Measurements from ENCODE around the gene NXN.
A peak's percentile ranks its signal among the peaks of the same experiment; 100 is the strongest.
"Not testable (repeated sequence)": the region's sequence is repeated elsewhere in the genome, so short reads cannot be mapped to it uniquely, and the experiment has no call there.

Gene NXN

DNA sequence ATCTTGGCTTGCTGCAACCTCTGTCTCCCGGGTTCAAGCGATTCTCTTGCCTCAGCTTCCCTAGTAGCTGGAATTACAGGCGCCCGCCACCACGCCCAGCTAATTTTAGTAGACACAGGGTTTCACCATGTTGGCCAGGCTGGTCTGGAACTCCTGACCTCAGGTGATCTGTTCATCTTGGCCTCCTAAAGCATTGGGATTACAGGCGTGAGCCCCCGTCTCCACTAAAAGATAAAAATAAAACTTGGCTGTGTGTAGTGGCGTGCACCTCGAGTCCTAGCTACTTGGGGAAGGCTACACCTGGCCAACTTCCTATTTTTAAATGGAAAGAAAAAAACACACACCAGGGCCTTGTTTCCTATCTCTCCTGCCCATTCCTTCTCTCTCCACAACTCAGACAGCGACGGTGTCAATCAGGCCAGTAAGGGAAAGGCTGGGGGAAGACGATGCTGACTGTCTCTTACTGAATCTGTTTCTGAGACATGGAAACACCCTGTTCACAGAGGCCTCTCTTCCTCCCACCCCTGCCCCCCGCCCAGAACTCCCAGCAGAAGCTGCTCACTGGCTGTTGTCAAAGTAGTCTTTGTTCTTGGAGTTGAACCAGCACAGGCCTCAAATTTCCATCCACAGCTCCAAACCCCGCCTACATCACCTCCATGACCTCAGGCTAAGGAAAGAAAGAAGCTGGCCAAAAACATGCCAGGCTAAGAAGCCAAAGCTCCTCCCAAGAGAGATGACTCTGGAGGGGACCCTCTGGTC is 96.6 kb downstream of the NXN start:
- H3K9me3 ChIP-seq (ENCODE audit: control insufficient read depth, low read length) = no peaks in the 10 kb centered on the region
- no peak overlapping the region for H3K4me3 ChIP-seq (ENCODE audit: extremely low read depth, insufficient read depth, low read length, poor library complexity, severe bottlenecking)
- peaks cover 20% of the 10 kb centered on the region for H3K36me3 ChIP-seq (ENCODE audit: control insufficient read depth, insufficient read depth, low read length)
- WGBS, 2 experiments (ENCODE audit: insufficient coverage in 2 of 2) = 90 to 91% methylated on average over 6 to 11 of the region's 14 CpGs
- peak overlapping the region; percentile 81 for H3K27ac ChIP-seq (ENCODE audit: low read depth, low read length, severe bottlenecking)
- peaks cover 45% of the 10 kb centered on the region for H3K4me1 ChIP-seq (ENCODE audit: control insufficient read depth, insufficient read depth, low read length, poor library complexity, severe bottlenecking)

DNA sequence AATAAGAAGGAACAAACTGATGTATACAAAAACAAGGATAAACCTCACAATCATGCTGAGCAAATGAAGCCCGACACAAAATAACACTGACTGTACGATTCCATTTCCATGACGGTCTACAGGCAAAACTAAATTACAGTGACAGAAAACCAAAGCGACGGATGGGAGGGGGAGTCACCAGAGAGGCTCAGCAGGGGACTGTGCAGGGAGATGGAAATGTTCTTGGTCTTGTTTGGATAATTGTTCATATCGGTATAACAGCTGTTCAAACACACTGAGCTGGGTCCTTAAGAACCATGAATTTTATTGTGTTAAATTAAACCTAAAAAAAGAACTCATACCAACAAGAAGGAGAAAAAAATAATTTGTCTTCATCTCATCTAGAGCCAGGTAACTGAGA is 97.8 kb downstream of the NXN start:
- H3K36me3 ChIP-seq (ENCODE audit: control insufficient read depth, insufficient read depth, low read length) = peaks cover 20% of the 10 kb centered on the region
- H3K4me3 ChIP-seq (ENCODE audit: extremely low read depth, insufficient read depth, low read length, poor library complexity, severe bottlenecking) = no peak overlapping the region
- 98 to 100% methylated on average over 5 of the region's 6 CpGs for WGBS, 2 experiments (ENCODE audit: insufficient coverage in 2 of 2)
- no peak overlapping the region for H3K27ac ChIP-seq (ENCODE audit: low read depth, low read length, severe bottlenecking)
- no peaks in the 10 kb centered on the region for H3K9me3 ChIP-seq (ENCODE audit: control insufficient read depth, low read length)
- H3K4me1 ChIP-seq (ENCODE audit: control insufficient read depth, insufficient read depth, low read length, poor library complexity, severe bottlenecking) = peaks cover 33% of the 10 kb centered on the region

DNA sequence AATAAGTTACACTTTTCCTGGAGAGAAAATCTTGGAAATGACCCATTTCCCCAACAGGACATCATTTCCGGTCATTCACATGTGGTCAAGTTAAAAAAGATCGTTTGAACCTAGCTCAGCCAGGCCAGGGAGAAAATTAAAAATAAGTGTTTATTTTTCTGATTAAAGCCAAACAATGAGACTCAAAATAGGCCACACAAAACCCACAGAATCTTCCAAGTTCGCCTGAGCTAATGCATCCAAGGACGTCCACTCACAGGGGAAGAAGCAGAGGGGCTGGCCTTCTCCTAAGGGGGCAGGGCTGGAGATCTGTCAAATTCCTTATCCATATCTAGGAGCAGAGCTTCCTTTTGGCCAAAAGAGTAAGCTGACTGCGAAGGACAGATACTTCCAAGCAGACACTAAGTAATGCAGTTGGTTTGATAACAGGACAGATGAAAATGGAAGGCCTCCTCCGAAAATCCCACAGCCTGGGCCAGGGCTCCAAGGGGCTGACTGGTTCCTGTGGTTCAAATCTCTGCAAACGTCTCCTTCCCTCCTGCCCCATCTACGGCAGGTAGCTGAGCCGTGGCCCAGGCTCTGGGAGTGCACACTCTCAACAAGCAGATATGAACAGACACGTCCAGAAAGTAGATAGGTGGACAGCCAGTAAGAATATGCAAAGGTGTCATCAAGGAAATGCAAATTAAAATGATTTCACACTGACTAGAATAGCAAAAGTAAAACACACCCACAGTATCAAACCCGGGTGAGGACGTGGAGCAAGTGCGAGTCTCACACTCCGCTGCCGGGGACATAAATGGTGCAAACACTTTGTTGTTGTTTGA is 98.9 kb downstream of the NXN start:
- no peaks in the 10 kb centered on the region for H3K9me3 ChIP-seq (ENCODE audit: control insufficient read depth, low read length)
- 75 to 94% methylated on average over 5 to 9 of the region's 15 CpGs for WGBS, 2 experiments (ENCODE audit: insufficient coverage in 2 of 2)

DNA sequence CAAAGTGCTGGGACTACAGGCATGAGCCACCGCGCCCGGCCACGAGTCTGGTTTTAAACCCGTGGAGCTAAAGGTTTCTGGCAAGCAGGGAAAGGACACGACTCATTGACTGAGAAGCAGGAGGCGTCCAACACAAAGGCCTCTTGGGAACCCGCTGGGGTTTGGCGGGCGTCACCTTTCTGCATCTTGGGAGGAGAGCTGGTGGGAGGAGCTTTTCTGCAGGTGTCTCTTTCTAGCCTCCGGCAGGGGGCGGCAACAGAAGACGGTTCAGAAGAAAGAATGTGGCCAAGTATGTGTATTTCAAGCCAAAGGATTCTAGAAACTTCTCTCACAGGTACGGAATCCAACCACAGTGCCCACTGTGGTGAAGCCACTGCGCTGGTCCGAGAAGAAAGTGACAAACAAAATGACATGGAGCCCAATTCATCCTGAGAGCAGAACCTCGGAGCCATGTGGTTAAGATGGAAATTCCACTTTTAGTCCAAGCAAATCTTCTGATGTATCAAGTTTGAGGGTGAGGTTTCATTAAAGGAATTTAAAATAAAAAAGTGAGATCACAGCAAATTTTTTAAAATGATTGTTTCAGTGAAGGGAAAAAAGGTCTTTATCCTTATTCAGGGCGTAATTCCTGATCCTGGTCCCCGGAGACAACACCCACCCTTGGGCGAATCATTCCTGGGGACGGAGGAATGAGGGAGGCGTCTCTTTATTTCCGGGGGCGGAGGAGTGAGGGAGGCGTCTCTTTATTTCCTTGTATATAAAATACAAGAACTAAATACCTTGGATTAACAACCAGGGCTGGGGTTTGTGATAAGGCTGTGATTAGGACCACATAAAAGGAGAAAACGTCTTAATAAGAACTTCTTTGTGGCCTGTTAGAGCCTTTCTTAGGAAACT is 99.8 kb downstream of the NXN start:
- peaks cover 13% of the 10 kb centered on the region for H3K36me3 ChIP-seq (ENCODE audit: control insufficient read depth, insufficient read depth, low read length)
- no peak overlapping the region for H3K4me3 ChIP-seq (ENCODE audit: extremely low read depth, insufficient read depth, low read length, poor library complexity, severe bottlenecking)
- peaks cover 32% of the 10 kb centered on the region for H3K4me1 ChIP-seq (ENCODE audit: control insufficient read depth, insufficient read depth, low read length, poor library complexity, severe bottlenecking)
- H3K27ac ChIP-seq (ENCODE audit: low read depth, low read length, severe bottlenecking) = peak overlapping the region; percentile 74
- 53 to 57% methylated on average over 15 to 18 of the region's 26 CpGs for WGBS, 2 experiments (ENCODE audit: insufficient coverage in 2 of 2)
- H3K9me3 ChIP-seq (ENCODE audit: control insufficient read depth, low read length) = no peaks in the 10 kb centered on the region

More for the DNA sequence above, 98.9 kb downstream of the NXN start:
- Histone ChIP-seq H3K4me3 (ENCODE audit: extremely low read depth, insufficient read depth, low read length, poor library complexity, severe bottlenecking) (no peak overlapping the region), H3K4me1 (ENCODE audit: control insufficient read depth, insufficient read depth, low read length, poor library complexity, severe bottlenecking) (peaks cover 32% of the 10 kb centered on the region), H3K27ac (ENCODE audit: low read depth, low read length, severe bottlenecking) (peak overlapping the region; percentile 74), H3K36me3 (ENCODE audit: control insufficient read depth, insufficient read depth, low read length) (peaks cover 13% of the 10 kb centered on the region)

DNA sequence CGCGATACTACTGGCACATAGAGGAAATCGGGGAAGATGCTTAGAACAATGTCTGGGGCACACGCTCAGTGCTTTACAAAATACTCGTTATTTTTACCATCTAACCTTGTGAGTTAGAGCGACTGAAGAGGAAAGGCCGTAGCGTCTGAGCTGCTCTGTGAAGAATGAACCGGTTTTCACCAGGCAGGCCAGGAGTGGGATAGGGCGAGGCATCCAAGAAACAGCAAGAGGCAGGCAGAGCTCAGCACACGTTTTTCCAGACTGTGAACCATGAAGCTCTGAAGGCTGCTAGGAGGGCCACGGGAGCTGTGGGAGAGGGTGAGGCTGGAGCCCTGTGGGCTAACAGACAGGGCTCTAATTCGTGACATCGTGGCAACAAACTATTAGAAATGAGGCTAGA is 101.9 kb downstream of the NXN start:
- WGBS, 2 experiments (ENCODE audit: insufficient coverage in 2 of 2) = 95% methylated on average over 14 of the region's 14 CpGs
- H3K9me3 ChIP-seq (ENCODE audit: control insufficient read depth, low read length) = peaks cover 4% of the 10 kb centered on the region
- peaks cover 25% of the 10 kb centered on the region for H3K36me3 ChIP-seq (ENCODE audit: control insufficient read depth, insufficient read depth, low read length)
- no peak overlapping the region for H3K27ac ChIP-seq (ENCODE audit: low read depth, low read length, severe bottlenecking)
- H3K4me3 ChIP-seq (ENCODE audit: extremely low read depth, insufficient read depth, low read length, poor library complexity, severe bottlenecking) = no peak overlapping the region
- H3K4me1 ChIP-seq (ENCODE audit: control insufficient read depth, insufficient read depth, low read length, poor library complexity, severe bottlenecking) = peaks cover 17% of the 10 kb centered on the region

DNA sequence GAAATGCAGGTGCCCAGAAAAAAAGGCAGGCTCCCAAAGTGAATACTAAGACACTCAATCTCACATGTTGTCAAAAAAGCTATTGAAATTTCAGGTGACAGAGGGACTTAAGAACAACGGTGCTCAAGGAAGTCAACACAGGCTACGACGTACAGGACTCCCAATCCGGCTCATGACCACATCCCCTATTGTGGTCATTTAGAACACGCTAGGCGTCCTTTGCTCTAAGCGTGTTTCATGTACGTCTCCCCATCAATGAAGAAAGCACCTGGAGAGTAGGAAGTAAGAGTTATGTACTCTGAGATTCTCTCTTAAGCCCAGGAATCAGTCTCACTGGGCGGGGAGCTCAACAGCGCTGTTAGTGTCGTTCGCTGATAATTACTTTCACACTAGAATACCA is 103.3 kb downstream of the NXN start:
- WGBS, 2 experiments (ENCODE audit: insufficient coverage in 2 of 2) = 91 to 96% methylated on average over 6 to 12 of the region's 12 CpGs
- H3K4me3 ChIP-seq (ENCODE audit: extremely low read depth, insufficient read depth, low read length, poor library complexity, severe bottlenecking) = no peak overlapping the region

DNA sequence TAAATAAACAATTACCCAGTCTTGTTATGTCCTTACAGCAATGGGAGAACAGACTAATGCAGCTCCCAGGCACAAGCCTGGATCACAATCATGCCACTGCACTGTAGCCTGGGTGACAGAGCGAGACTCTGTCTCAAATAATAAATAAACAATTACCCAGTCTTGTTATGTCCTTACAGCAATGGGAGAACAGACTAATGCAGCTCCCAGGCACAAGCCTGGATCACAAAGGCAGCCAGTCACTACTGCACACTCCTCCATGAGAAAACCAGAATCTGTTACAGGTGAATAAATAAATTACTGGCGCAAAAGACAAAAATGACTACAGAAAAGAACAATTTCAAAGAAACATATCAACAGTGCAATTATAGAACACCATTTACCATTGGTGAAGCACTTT is 105.0 kb downstream of the NXN start:
- H3K36me3 ChIP-seq (ENCODE audit: control insufficient read depth, insufficient read depth, low read length) = peaks cover 30% of the 10 kb centered on the region
- H3K27ac ChIP-seq (ENCODE audit: low read depth, low read length, severe bottlenecking); H3K9me3 ChIP-seq (ENCODE audit: control insufficient read depth, low read length); H3K4me3 ChIP-seq (ENCODE audit: extremely low read depth, insufficient read depth, low read length, poor library complexity, severe bottlenecking); H3K4me1 ChIP-seq (ENCODE audit: control insufficient read depth, insufficient read depth, low read length, poor library complexity, severe bottlenecking): not testable (repeated sequence)
- 100% methylated on average over 1 of the region's 2 CpGs; no CpG with 5 or more reads in 1 of the 2 experiments for WGBS, 2 experiments (ENCODE audit: insufficient coverage in 2 of 2)

More for the DNA sequence above, 103.3 kb downstream of the NXN start:
- Histone ChIP-seq H3K4me1 (ENCODE audit: control insufficient read depth, insufficient read depth, low read length, poor library complexity, severe bottlenecking) (peaks cover 16% of the 10 kb centered on the region), H3K36me3 (ENCODE audit: control insufficient read depth, insufficient read depth, low read length) (peaks cover 30% of the 10 kb centered on the region), H3K27ac (ENCODE audit: low read depth, low read length, severe bottlenecking) (no peak overlapping the region), H3K9me3 (ENCODE audit: control insufficient read depth, low read length) (peaks cover 9% of the 10 kb centered on the region)

DNA sequence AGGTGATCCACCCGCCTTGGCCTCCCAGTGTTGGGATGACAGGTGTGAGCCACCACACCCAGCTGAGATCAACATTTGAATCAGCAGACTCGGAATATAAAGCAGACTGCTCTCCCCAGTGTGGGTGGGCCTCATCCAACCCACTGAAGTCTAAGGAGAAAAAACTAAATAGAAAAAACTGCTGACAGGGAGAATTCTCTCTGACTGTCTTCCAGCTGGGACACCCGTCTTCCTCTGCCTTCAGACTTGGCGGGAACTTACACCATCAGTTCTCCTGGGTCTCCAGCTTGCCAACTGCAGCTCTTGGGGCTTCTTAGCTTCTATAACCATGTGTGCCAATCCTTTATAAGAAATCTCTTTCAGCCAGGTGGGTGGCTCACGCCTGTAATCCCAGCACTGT is 106.7 kb downstream of the NXN start:
- Histone ChIP-seq H3K4me1 (ENCODE audit: control insufficient read depth, insufficient read depth, low read length, poor library complexity, severe bottlenecking) (peaks cover 19% of the 10 kb centered on the region), H3K4me3 (ENCODE audit: extremely low read depth, insufficient read depth, low read length, poor library complexity, severe bottlenecking) (no peak overlapping the region), H3K9me3 (ENCODE audit: control insufficient read depth, low read length) (peaks cover 9% of the 10 kb centered on the region), H3K27ac (ENCODE audit: low read depth, low read length, severe bottlenecking) (no peak overlapping the region), H3K36me3 (ENCODE audit: control insufficient read depth, insufficient read depth, low read length) (peaks cover 23% of the 10 kb centered on the region)
- 92 to 100% methylated on average over 4 of the region's 5 CpGs for WGBS, 2 experiments (ENCODE audit: insufficient coverage in 2 of 2)

DNA sequence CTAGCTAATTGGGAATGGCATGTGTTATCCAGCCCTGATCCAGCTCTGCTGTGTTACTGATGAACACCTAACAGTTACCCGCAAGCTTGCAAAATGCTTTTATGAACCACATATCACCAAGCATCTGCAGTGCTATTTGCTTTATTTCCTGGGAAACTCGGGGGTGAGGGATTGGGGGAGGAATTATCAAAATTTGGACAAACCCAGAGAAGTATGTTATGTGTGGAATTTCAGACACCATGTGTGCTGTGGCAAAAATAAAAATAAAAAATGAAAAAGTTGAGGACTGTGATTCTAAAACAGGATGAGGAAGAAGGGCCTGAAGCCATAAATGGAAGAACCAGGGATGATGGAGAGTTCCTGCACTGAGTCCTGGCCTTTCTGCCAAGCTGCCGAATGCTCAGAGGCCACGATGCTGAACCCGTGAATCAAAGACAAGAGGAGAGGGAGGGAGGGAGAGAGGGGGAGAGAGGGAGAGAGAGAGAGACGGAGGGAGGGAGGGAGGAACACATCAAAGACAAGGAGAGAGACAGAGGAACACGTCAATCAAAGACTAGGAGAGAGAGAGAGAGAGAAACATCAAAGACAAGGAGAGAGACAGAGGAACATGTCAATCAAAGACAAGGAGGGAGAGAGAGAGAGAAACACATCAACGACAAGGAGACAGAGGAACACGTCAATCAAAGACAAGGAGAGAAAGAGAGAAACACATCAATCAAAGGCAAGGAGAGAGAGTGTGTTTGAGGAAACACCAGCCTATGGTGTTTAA is 107.6 kb downstream of the NXN start:
- Histone ChIP-seq H3K9me3 (ENCODE audit: control insufficient read depth, low read length) (peaks cover 9% of the 10 kb centered on the region), H3K27ac (ENCODE audit: low read depth, low read length, severe bottlenecking) (no peak overlapping the region), H3K4me1 (ENCODE audit: control insufficient read depth, insufficient read depth, low read length, poor library complexity, severe bottlenecking) (peaks cover 19% of the 10 kb centered on the region), H3K4me3 (ENCODE audit: extremely low read depth, insufficient read depth, low read length, poor library complexity, severe bottlenecking) (no peak overlapping the region), H3K36me3 (ENCODE audit: control insufficient read depth, insufficient read depth, low read length) (peaks cover 28% of the 10 kb centered on the region)
- WGBS, 2 experiments (ENCODE audit: insufficient coverage in 2 of 2) = 73 to 76% methylated on average over 7 to 8 of the region's 9 CpGs

Measured in mesodermal cell (in vitro differentiated cells).